PFSK-1 (cell line): ENCODE data around the gene REPIN1.

Experiments used
- POLR2AphosphoS5 ChIP-seq: IDR thresholded peaks from 2 replicates; pipeline ENCODE4 v1.6.1; 2012; ENCODE audit warnings: low read depth, mild to moderate bottlenecking, control low read depth, low read length, moderate library complexity
- REST ChIP-seq, 2 experiments: IDR thresholded peaks; 2 replicates each; pipeline versions ENCODE4 v1.6.1 to v1.8.0; 2011 to 2012; ENCODE audit warnings: low read depth in 2 of 2, low read length in 2 of 2, control low read depth in 1 of 2, inconsistent platforms in 1 of 2, mild to moderate bottlenecking in 1 of 2, moderate library complexity in 1 of 2; ENCODE audit not compliant: insufficient read depth in 1 of 2
- SIN3A ChIP-seq: IDR thresholded peaks from 2 replicates; pipeline ENCODE4 v1.6.1; 2012; ENCODE audit warnings: mild to moderate bottlenecking, low read length, moderate library complexity, borderline replicate concordance; ENCODE audit not compliant: insufficient read depth
- TAF1 ChIP-seq: IDR thresholded peaks from 2 replicates; pipeline ENCODE4 v1.6.1; 2012; ENCODE audit warnings: low read length, control low read depth, borderline replicate concordance; ENCODE audit not compliant: insufficient read depth

- no peak for TF ChIP-seq TAF1
- TF ChIP-seq REST (IDR thresholded peaks at IDR 0.05; ENCODE audit: insufficient read depth in 1 of 2, low read depth in 2 of 2, low read length in 2 of 2), result no peak
- no peak for TF ChIP-seq POLR2AphosphoS5
- no peak for TF ChIP-seq SIN3A
Measured at GRCh38 chr7:150379441-150380379, 11.1 kb downstream of the REPIN1 start.
